Stimulated activated CD4-positive, alpha-beta T cell treated with anti-CD3 and anti-CD28 coated beads, Interleukin-4, amount 100 ng/mL, for 24 hours (primary cell): ENCODE data around the gene SPEM3.

Experiments used
- DNase-seq: peaks from one replicate; pipeline ENCODE4 v3.0.0-alpha.2; 2020

SPEM3 gene

GRCh38 chr17:7428557-7428956, at the start of gene SPEM3:
Gene SPEM3, plus strand, starts transcription at chr17:7428857. Its CDS starts 46 bp downstream, at chr17:7428903.
- no peak for DNase-seq

GRCh38 chr17:7379134-7379533, 49.5 kb upstream of the SPEM3 start:
- DNase-seq, result no peak

GRCh38 chr17:7380321-7380720, 48.3 kb upstream of the SPEM3 start:
- no peak for DNase-seq

DNA sequence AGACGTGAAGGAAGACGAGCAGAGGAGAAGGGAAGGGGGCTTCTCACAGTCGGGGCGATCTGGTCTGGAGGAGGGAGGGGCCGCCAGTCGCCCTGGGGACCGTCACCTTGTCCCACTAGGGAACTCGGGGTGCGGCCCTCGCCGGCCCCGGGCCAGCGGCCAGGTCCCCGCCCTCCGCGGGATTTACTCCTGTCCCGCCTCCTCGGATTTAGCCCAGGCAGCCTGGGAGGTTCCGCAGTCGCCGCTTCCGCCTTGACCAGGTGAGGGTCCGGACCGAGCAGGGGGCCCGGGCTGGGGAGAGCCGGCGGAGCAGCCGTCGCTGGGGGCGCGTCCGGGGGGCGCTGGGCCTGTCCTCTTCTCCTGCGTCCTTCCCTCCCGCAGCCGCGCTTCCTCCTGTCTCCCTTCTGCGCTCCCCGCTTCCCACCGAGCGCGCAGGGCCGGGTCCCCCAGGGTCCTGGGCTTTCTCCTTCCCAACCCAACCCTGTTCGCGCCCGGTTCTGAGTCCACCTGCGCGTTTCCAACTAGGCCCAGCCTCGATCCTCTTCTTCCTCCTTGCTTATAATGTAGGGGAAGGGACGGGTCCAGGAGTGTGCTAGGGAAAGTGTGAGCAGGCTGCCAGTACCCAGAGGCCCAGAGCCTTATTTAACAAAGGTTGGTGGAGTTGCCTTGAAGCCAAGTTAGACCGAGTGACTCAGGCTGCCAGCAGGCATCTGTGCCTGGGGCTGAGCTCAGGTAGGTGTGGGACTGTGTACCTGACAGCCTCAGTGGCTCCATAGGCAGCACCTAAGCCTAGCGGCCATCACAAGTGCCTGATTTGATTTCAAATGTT, 47.6 kb upstream of the SPEM3 start, which contains the start of gene TNK1:
Gene TNK1 (plus strand): TSS at position 235 of the 829 bp plus-strand sequence. CDS start 1,838 bp downstream, outside the sequence.
- DNase-seq, result no peak

DNA sequence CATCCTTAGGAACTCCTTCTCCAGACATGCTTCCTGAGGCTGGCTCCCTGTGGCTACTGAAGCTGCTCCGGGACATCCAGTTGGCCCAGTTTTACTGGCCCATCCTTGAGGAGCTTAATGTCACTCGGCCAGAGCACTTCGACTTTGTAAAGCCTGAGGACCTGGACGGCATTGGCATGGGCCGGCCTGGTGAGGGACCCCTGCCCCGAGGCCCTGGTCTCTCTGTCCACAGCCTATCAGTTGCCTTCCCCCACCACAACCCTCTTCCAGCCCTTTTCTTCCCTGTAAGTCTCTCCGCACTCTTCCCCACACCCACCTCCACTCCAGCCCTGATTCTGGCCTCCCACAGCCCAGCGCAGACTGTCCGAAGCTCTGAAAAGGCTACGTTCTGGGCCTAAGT, 45.8 kb upstream of the SPEM3 start:
- DNase-seq, result no peak

DNA sequence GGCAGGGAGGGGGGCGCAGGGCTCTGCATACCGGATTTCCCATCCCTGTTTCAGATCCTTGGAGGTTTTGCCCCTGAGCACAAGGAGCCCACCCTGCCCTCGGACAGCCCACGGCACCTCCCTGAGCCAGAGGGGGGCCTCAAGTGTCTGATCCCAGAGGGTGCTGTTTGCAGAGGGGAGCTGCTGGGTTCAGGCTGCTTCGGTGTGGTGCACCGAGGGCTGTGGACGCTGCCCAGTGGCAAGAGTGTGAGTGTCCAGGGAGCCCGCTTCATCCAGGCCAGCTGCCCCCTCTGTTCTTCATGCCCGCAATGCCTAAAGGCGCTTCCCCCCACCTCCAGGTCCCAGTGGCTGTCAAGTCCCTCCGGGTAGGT, 45.3 kb upstream of the SPEM3 start:
- DNase-seq, result no peak

- peak; percentile 76 for DNase-seq
These were observed 44.7 kb upstream of the SPEM3 start for GRCh38 chr17:7383742-7384488.

DNA sequence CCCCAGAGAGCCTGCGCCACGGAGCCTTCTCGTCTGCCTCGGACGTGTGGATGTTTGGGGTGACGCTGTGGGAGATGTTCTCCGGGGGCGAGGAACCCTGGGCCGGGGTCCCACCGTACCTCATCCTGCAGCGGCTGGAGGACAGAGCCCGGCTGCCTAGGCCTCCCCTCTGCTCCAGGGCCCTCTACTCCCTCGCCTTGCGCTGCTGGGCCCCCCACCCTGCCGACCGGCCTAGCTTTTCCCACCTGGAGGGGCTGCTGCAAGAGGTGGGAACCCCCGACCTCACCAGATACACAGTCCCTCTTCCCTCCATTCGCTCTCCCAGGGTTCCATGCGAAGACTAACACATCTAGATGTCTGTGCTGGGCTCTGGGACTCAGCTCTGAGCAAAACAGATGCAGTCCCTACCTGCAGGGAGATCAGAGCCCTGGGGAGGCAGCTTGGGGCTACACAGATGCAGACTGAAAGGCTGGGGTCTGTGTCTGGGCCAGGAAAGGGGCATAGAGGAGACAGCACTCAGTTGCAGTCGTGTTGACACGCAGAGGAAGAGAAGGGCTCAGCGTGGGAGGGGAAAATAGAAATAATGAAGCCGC, 44.1 kb upstream of the SPEM3 start:
- DNase-seq, result no peak

DNA sequence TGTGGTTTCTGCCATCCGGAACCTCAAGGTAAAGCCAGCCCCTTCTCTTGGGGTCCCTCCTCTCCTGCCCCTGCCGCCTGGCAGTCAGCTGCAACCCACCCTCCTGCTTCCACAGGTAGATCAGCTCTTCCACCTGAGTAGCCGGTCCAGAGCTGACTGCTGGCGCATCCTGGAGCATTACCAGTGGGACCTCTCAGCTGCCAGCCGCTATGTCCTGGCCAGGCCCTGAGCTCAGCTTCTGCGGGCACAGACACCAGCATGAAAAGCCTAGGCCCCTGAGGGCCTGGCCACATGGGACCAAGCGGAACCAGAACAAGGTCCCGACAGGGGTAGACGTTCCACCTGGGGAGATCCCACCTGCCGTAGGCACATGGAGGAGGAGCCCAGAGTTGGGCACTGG, 39.8 kb upstream of the SPEM3 start:
- DNase-seq, result no peak

DNA sequence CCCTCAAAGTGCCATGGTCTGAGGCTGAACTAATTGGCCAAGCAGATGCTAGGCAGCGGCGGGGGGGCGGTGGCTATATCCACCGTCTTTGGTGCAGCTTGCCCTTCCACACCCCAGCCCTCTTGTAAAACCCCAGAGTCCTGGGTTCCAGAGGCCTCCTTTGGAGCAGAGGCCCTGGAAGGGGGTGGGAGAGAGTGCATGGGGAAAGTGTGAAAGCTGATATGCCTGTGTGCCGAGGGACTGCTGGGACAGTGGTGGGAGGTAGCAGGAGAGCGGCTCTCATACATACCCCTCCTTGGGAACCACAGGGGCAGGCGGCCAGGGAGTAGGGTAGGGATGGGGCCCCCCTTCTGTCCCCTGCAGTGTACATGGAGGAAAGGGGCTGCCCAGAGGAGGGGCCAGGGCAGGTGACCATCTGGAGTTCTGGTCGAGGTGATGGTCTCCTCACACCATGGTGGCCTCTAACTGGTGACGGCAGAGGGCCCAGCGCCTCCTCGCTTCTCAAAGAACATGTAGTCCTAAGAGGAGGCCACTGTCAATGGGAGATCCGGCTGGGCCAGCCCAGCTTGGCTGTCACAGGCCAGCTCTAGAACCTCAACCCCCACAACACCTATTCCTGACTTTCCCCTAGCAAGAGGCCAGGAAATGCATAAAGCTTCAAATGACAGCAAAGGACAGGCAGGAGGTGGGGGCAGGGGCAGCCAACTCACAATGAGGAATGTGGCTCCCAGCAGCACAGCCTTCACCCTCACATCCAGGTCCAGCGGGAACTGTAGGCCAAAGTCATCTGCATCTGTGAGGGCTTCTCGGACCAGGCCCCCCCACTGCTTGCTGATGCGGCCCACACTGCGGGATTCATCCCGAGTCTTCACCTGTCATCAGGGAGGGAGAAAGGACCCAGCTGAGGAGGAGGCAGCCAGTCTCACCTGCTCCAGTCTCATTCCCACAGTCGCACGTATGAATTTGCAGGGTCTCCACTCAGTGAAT, 38.4 kb upstream of the SPEM3 start:
- no peak for DNase-seq

GRCh38 chr17:7391307-7391706, 37.4 kb upstream of the SPEM3 start:
- DNase-seq, result no peak

- DNase-seq, result no peak
These were observed 35.7 kb upstream of the SPEM3 start for GRCh38 chr17:7392696-7393612.

GRCh38 chr17:7393613-7394451, 34.8 kb upstream of the SPEM3 start:
- DNase-seq, result peak; percentile 58

GRCh38 chr17:7394452-7395191, 34.0 kb upstream of the SPEM3 start, which contains the start of gene PLSCR3:
Gene PLSCR3, minus strand, starts transcription at chr17:7394525. Its CDS starts 415 bp downstream, at chr17:7394110.
- peak; percentile 82 for DNase-seq

- DNase-seq, result no peak
These were observed 32.5 kb upstream of the SPEM3 start for GRCh38 chr17:7396147-7396546.

GRCh38 chr17:7398612-7399011, 30.0 kb upstream of the SPEM3 start:
- no peak for DNase-seq

DNA sequence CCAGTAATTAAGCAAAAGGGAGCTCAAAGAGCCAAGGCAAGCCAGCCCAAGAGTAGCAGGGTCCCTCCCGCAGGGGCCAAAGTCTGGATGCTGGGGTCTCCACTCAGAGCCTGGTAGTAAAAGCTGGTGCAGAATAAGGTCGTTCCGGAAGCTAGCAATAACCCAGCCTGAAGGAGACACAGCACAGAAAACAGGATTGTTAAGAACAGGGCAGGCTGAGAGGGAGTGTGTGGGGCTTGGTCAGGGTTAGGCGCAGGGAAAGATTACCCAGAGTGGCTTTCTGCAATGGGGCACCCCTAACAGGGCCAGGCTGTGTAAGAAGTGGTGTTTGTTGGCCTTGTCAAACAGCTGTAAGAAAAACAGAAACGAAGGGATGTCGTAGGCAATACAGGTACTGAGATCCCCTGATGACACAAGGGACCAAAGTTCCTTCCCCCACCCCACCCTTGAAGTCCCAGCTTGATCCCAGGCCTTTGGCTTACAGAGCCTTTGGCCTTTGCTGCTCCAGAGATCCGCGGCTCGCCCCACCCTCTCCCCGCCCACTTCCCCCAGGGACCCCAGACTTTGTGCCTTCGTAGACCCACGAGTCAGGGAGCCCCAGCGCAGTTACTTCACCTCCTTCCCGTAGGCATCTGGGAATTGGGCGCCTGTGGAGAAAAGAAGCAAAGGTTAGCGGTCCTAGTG, 25.5 kb upstream of the SPEM3 start:
- peak; percentile 19 for DNase-seq

DNA sequence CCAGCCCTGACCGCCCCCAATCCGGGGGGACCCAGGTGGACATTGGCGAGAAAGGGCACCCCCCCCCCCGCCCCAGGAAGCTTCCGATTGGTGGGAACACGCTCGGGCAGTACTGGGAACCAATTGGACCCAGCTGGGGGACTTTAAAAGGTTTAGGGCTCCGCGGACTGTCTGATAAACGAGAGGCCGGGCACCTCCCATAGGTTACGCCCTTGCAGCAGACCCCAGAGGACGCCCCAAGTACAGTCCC, 25.0 kb upstream of the SPEM3 start:
- DNase-seq, result no peak
